ENCODE results near the gene LGR4.
"Not testable (repeated sequence)": the region's sequence is repeated elsewhere in the genome, so short reads cannot be mapped to it uniquely, and the experiment has no call there.

LGR4 gene

DNA sequence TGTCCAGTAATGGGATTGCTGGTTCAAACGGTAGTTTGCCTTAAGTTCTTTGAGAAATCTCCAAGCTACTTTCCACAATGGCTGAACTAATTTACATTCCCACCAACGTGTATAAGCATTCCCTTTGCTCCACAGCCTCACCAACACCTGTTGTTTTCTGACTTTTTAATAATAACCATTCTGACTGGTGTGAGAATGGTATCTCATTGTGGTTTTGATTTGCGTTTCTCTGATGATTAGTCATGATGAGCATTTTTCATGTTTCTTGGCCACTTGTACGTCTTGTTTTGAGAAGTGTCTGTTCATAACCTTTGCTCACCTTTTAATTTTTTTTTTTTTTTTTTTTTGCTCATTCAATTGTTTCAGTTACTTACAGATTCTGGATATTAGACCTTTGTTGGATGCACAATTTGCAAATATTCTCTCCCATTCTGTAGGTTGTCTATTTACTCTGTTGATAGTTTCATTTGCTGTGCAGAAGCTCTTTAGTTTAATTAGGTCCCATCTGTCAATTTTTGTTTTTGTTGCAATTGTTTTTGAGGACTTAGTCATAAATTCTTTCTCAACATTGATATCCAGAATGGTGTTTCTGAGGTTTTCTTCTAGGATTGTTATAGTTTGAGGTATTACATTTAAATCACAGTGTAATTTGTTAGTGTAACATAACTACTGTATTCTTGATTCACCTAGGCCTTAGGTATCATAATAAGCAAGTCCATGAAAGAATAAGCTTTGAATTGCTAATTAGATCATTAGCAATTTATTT lies 142.5 kb downstream of the LGR4 start:
- TF ChIP-seq, protein P1, sequence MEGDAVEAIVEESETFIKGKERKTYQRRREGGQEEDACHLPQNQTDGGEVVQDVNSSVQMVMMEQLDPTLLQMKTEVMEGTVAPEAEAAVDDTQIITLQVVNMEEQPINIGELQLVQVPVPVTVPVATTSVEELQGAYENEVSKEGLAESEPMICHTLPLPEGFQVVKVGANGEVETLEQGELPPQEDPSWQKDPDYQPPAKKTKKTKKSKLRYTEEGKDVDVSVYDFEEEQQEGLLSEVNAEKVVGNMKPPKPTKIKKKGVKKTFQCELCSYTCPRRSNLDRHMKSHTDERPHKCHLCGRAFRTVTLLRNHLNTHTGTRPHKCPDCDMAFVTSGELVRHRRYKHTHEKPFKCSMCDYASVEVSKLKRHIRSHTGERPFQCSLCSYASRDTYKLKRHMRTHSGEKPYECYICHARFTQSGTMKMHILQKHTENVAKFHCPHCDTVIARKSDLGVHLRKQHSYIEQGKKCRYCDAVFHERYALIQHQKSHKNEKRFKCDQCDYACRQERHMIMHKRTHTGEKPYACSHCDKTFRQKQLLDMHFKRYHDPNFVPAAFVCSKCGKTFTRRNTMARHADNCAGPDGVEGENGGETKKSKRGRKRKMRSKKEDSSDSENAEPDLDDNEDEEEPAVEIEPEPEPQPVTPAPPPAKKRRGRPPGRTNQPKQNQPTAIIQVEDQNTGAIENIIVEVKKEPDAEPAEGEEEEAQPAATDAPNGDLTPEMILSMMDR (IDR thresholded peaks at IDR 0.05; ENCODE audit: low read depth, low read length): no peak
- Histone ChIP-seq H3K36me3 (no peaks in the 10 kb centered on the region), H3K4me1 (no peaks in the 10 kb centered on the region), H3K27me3 (no peaks in the 10 kb centered on the region), H3K9me3 (no peaks in the 10 kb centered on the region), H3K4me3 (ENCODE audit: low read depth, low read length) (no peak overlapping the region)
- DNase-seq: no peak

DNA sequence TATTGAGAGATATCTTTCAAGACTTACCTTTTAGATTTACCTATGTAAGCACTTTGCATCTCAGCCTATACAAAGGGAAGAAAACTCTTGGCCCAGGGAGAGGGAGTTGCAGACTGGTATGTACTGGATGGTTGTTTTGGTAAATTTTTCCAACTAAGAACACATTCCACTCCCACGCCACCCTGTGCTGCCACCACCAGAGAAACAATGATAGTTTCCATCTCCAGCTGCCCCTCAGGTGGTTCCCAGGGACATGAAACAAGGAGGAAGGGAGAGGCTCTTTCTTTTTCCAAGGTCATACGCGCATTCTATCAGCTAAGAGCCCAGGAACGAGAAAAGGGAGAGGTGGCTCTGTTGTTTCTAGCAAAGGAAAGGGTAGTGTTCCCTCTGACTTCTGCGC lies 144.0 kb downstream of the LGR4 start:
- Histone ChIP-seq H3K4me3 (ENCODE audit: low read depth, low read length) (no peak overlapping the region), H3K27me3 (no peaks in the 10 kb centered on the region), H3K4me1 (no peaks in the 10 kb centered on the region), H3K36me3 (no peaks in the 10 kb centered on the region), H3K9me3 (no peaks in the 10 kb centered on the region)
- no peak for DNase-seq
- TF ChIP-seq, protein P1 (IDR thresholded peaks at IDR 0.05; ENCODE audit: low read depth, low read length): no peak

DNA sequence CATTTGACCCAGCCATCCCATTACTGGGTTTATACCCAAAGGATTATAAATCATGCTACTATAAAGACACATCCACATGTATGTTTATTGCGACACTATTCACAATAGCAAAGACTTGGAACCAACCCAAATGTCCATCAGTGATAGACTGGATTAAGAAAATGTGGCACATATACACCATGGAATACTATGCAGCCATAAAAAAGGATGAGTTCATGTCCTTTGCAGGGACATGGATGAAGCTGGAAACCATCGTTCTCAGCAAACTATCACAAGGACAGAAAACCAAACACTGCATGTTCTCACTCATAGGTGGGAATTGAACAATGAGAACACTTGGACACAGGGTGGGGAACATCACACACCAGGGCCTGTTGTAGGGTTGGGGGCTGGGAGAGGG lies 145.5 kb downstream of the LGR4 start:
- H3K4me1 ChIP-seq; H3K36me3 ChIP-seq; H3K27me3 ChIP-seq; H3K4me3 ChIP-seq (ENCODE audit: low read depth, low read length); H3K9me3 ChIP-seq; DNase-seq: not testable (repeated sequence)

DNA sequence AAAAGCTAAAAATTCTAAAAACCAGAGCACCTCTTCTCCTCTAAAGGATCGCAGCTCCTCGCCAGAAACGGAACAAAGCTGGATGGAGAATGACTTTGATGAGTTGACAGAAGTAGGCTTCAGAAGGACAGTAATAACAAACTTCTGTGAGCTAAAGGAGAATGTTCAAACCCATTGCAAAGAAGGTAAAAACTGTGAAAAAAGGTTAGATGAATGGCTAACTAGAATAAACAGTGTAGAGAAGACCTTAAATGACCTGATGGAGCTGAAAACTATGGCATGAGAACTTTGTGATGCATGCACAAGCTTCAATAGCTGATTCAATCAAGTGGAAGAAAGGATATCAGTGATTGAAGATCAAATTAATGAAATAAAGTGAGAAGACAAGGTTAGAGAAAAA lies 150.4 kb downstream of the LGR4 start:
- DNase-seq; H3K9me3 ChIP-seq; H3K36me3 ChIP-seq; H3K4me1 ChIP-seq; H3K4me3 ChIP-seq (ENCODE audit: low read depth, low read length); H3K27me3 ChIP-seq: not testable (repeated sequence)

DNA sequence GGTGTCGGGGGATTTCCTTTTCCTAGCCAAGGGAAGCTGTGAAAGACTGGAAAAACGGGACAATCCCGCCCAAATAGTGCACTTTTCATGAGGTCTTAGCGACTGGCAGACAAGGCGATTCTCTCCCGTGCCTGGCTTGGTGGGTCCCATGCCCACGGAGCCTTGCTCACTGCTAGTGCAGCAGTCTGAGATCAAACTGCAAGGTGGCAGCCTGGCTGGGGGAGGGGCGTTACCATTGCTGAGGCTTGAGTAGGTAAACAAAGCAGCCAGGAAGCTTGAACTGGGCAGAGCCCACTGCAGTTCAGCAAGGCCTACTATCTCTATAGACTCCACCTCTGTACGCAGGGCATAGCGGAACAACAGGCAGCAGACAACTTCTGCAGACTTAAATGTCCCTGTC lies 151.2 kb downstream of the LGR4 start:
- H3K4me3 ChIP-seq (ENCODE audit: low read depth, low read length); H3K4me1 ChIP-seq; DNase-seq: not testable (repeated sequence)

DNA sequence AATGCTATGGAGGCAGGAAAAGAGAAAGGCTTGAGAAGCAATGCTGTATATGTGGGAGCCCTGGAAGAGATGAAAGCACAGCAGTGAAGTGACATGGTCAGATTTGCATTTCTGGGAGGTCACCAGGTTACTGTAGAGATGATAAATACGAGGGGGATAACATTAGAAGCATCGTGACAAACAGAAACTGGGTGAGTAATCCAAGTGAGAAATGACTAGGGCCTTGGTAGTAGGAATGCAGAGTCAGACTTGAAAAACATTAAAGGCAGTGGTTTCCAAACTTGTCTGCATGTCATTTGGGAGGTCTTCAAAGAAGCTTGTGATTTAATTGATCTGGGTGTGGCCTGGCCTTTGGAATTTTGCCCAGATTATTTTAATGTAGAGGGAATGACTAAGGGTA lies 153.5 kb downstream of the LGR4 start:
- Histone ChIP-seq H3K4me3 (ENCODE audit: low read depth, low read length) (no peak overlapping the region), H3K9me3 (no peaks in the 10 kb centered on the region), H3K27me3 (no peaks in the 10 kb centered on the region), H3K36me3 (no peaks in the 10 kb centered on the region), H3K4me1 (no peaks in the 10 kb centered on the region)
- no peak for DNase-seq
- TF ChIP-seq, protein P1 (IDR thresholded peaks at IDR 0.05; ENCODE audit: low read depth, low read length): no peak

More for the DNA sequence above, 151.2 kb downstream of the LGR4 start:
- H3K36me3 ChIP-seq, H3K9me3 ChIP-seq, H3K27me3 ChIP-seq: not testable (repeated sequence)

DNA sequence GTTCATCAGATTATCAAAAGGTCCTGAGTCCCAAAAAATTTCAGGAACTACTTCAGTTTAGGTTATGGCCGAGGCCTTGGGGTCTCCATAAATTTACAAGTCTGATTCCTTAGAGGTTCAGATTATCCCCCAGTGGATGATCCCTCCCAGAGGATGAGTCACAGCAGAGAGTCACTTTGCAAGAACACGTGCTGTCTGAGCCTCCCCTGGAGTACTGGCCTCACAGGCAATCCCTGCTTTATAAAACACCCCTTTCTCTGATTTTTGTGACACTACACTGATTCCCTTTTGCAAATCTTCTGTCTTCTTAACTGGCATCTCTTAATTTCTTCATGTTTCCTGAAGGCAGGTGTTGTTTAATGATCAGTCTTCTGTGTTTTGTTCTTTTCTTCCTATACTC lies 154.8 kb downstream of the LGR4 start:
- Histone ChIP-seq H3K4me3 (ENCODE audit: low read depth, low read length) (no peak overlapping the region), H3K9me3 (no peaks in the 10 kb centered on the region), H3K4me1 (no peaks in the 10 kb centered on the region), H3K27me3 (no peaks in the 10 kb centered on the region), H3K36me3 (no peaks in the 10 kb centered on the region)
- DNase-seq: no peak
- TF ChIP-seq, protein P1 (IDR thresholded peaks at IDR 0.05; ENCODE audit: low read depth, low read length): no peak

Measured in BE2C (cell line).